ENCODE results near the gene TPM1. TPM values are rescaled to one million over a fixed set of nuclear protein-coding genes. Genes with fewer than 3 reads are reported as not detected.

Gene TPM1
- polyA plus RNA-seq, 6 donors from 2014 or later, result 1.7 to 6.9 (median 4.0) TPM

DNA sequence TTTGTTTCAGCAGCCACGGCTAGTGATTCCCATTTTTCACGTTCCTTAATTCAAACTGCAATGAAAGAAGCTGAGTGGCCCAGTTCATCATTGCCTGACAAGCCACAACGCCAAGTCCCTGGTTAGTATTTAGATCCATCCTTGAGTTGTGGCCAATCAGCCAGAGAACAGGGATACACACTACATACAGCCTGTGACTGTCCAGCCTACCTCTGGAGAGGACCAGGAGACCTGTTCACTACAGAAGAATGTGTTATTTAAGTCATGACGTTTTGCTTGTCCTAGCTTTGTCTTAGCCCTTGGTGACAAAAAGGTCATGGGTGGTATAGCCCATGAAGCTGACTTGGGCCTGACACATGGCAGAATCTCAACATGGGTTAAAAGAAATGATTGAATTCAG is 2.7 kb upstream of the TPM1 start:
- Mint-ChIP-seq H3K27ac (no peak overlapping the region), H3K36me3 (no peaks in the 10 kb centered on the region), H3K27me3 (peaks cover 57 to 66% (median 59%) of the 10 kb centered on the region in 3 donors), H3K9me3 (peaks cover 0 to 2% (median 0%) of the 10 kb centered on the region in 7 donors), H3K4me3 (peak overlapping the region in 1 of 8 donors; percentile 25), H3K4me1 (peaks cover 11 to 18% (median 13%) of the 10 kb centered on the region in 3 donors)
- no peak for ATAC-seq (ENCODE audit: low read depth in 2 of 2)
- no peak for DNase-seq

DNA sequence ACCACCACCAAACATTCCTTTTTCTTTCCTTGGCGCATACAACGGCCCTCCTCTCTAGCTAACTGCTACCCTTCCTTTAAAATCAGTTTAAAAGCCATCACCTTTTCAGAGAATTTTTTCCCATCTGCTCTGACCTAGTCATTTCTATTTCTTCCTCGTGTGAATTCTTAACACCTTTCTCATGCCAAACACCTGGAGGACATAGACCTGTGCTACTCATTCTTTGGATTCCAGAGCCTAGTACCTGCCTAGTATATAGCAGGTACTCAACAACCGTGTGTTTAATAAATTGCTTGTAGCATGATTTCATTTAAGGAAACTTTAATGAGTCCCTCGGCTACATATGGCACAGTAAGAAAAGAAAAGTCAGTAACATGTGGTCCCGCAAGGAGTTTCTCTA is 2.0 kb upstream of the TPM1 start:
- Mint-ChIP-seq H3K9me3 (peaks cover 0 to 2% (median 0%) of the 10 kb centered on the region in 7 donors), H3K36me3 (no peaks in the 10 kb centered on the region), H3K4me3 (peak overlapping the region in 1 of 8 donors; percentile 25), H3K4me1 (peaks cover 11 to 18% (median 13%) of the 10 kb centered on the region in 3 donors), H3K27ac (peak overlapping the region in 1 of 6 donors; percentile 10), H3K27me3 (peaks cover 64 to 73% (median 66%) of the 10 kb centered on the region in 3 donors)
- DNase-seq, result no peak
- no peak for ATAC-seq (ENCODE audit: low read depth in 2 of 2)

DNA sequence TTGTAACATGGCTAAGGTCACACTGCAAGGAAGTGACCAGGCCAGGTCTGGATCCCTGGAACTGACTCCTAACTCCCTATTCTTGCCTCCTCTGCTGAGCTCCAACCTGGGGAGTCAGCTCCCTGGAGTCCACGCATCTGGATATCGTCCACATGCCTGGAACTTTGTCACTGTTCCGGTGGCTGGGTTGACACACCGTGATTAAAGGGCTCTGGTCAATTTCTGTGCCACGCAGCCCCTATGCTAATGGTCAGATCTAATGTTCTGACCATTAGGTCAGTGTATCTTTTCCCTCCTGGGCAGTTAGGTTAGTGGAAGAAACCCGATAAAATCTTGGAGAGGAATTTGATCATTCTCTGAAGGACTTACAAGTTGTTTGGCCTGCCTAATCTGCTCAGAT is 1.6 kb upstream of the TPM1 start:
- H3K4me3 Mint-ChIP-seq, result peak overlapping the region in 4 of 8 donors; percentile 30 to 88 (median 35)
- H3K27me3 Mint-ChIP-seq, result peaks cover 68 to 78% (median 71%) of the 10 kb centered on the region in 3 donors
- no peak overlapping the region for H3K27ac Mint-ChIP-seq
- H3K4me1 Mint-ChIP-seq, result peaks cover 11 to 18% (median 13%) of the 10 kb centered on the region in 3 donors
- no peak for DNase-seq
- no peaks in the 10 kb centered on the region for H3K36me3 Mint-ChIP-seq
- H3K9me3 Mint-ChIP-seq, result peaks cover 0 to 2% (median 0%) of the 10 kb centered on the region in 7 donors
- no peak for ATAC-seq (ENCODE audit: low read depth in 2 of 2)

- Mint-ChIP-seq H3K4me1 (peaks cover 11 to 18% (median 13%) of the 10 kb centered on the region in 3 donors), H3K4me3 (peak overlapping the region in 7 of 8 donors; percentile 65 to 89 (median 67)), H3K27me3 (peaks cover 71 to 78% (median 75%) of the 10 kb centered on the region in 3 donors), H3K27ac (no peak overlapping the region), H3K36me3 (no peaks in the 10 kb centered on the region), H3K9me3 (peaks cover 0 to 2% (median 0%) of the 10 kb centered on the region in 7 donors)
- ATAC-seq (ENCODE audit: low read depth in 2 of 2) (no peak), DNase-seq (no peak)
Observed at GRCh38 chr15:63041402-63041973, 1.1 kb upstream of the TPM1 start.

DNA sequence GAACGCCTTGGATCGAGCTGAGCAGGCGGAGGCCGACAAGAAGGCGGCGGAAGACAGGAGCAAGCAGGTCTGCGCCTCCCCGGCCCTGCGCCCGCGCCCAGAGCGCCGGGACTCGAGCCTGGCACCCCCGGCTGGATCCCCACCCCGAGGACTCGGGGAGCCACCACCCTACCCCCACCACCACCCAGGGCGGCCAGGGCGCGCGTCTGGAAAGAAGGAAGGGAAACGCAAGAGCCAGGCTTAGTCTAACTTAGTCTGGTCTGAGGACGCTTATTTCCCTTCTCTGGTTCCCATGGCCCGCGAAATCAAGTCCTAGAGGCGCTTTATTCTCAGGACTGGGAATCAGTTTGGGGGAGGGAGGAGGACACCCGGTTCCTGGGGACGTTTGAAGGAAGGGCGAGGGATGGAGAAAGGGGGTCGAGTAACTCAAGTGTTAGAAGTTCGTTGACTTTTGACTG is 359 bp downstream of the TPM1 start:
- Mint-ChIP-seq H3K9me3 (peaks cover 0 to 2% (median 0%) of the 10 kb centered on the region in 7 donors), H3K4me1 (peaks cover 16 to 26% (median 20%) of the 10 kb centered on the region in 3 donors), H3K27me3 (peaks cover 74 to 78% (median 74%) of the 10 kb centered on the region in 3 donors), H3K36me3 (no peaks in the 10 kb centered on the region), H3K27ac (peak overlapping the region in 1 of 6 donors; percentile 68), H3K4me3 (peak overlapping the region; percentile 80 to 92 (median 88))
- DNase-seq, result no peak
- peak; percentile 13 to 15 for ATAC-seq (ENCODE audit: low read depth in 2 of 2)

DNA sequence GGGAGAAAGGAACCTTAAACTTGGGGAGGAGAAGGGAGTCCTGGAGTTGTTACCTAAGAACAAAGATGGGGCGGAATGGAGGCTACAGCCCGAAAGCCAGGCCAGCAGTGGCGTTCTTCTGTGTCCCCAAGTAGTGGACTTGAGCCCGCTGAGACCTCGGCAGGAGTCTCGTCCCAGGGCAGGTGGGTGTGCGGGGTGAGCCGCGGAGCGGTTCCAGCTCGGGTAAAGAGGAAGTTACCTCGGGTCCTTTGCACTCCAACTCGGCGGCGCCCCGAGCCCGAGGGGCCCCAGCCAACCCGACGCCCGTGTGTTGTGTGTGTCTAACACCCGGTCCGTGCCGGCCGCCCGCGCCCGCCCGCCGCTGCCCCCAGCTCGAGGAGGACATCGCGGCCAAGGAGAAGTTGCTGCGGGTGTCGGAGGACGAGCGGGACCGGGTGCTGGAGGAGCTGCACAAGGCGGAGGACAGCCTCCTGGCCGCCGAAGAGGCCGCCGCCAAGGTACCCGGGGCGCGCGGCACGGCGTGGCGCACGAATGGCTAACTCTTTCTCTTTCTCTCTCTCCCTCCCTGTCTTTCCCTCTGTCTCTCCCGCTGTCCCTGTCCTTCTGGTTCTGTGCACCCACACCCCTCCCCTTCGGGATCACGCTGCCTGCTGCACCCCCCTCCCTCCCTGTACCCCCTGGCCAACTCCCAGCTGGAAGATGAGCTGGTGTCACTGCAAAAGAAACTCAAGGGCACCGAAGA is 959 bp downstream of the TPM1 start:
- Mint-ChIP-seq H3K4me1 (peaks cover 18 to 26% (median 20%) of the 10 kb centered on the region in 3 donors), H3K9me3 (peaks cover 0 to 2% (median 0%) of the 10 kb centered on the region in 7 donors), H3K36me3 (no peaks in the 10 kb centered on the region), H3K27ac (peak overlapping the region in 1 of 6 donors; percentile 68), H3K4me3 (peak overlapping the region; percentile 80 to 92 (median 88)), H3K27me3 (peaks cover 68 to 78% (median 74%) of the 10 kb centered on the region in 3 donors)
- ATAC-seq (ENCODE audit: low read depth in 2 of 2) (peak; percentile 59 to 65), DNase-seq (peak; percentile 57)

DNA sequence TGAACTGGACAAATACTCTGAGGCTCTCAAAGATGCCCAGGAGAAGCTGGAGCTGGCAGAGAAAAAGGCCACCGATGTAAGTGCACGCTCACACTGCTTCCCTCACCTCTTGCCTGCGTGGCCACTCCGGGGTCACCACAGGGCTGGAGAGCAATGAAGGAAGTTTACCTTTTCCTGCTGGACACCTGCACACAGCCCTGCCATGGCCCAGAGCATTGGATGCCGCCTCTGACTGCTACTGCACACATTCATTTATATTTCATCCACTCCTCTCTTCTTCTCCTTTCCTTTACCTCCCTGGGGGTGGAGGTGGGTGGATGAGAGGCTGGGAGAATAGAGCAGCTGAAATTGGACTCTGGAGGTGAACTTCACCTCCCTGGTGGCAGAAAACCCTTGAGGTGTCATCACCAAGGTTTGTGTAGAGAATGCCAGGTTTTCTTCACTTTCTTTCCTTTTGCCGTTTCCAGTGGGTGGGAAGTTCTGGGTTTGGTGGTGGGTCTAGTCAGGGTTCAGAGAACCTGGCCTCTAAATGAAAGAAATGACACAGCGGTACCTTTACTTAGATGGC is 1.6 kb downstream of the TPM1 start:
- Mint-ChIP-seq H3K36me3 (no peaks in the 10 kb centered on the region), H3K27ac (no peak overlapping the region), H3K27me3 (peaks cover 62 to 75% (median 68%) of the 10 kb centered on the region in 3 donors), H3K4me1 (peaks cover 24 to 31% (median 26%) of the 10 kb centered on the region in 3 donors), H3K9me3 (peaks cover 0 to 2% (median 0%) of the 10 kb centered on the region in 7 donors), H3K4me3 (peak overlapping the region; percentile 22 to 88 (median 66))
- no peak for DNase-seq
- no peak for ATAC-seq (ENCODE audit: low read depth in 2 of 2)

DNA sequence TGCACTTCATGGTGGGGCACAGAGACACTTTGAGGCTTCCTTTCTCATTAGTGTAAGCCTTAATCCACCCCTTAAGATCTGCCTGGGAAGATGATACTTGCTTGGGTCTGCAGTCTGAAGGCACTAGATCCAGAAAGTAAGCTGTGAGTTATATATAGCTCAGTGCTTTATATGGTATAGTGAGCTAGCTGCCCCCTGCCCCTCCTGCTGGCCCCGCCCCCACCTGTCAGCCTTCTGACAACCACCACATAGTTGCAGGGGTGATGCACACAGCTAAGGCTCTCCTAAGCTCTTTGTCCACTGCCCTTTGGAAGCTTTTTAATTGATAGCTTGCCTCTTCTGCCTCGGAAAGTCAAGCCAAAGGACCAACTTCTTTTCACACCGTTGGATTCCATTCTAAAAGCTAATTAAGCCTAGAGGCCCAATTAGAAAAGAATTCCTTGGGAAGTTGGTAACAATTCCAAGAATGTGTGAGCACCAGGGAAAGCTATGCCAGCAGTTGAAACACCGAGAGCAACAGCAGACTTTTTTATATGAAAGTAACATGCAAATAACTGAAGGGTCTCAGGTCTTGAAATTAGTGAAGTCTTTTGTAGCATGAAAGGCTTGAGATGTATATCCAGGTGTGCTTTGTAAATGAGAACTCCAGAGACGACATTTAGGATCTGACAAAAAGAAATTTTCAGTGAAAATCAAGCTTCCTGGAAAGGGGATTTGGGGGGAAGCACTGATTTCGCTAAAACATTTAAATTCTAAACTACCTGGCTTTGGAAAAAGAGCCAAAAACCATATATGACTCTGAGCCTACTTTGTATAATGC is 2.3 kb downstream of the TPM1 start:
- H3K27ac Mint-ChIP-seq, result no peak overlapping the region
- no peaks in the 10 kb centered on the region for H3K36me3 Mint-ChIP-seq
- peak overlapping the region in 7 of 8 donors; percentile 22 to 88 (median 76) for H3K4me3 Mint-ChIP-seq
- peaks cover 55 to 68% (median 61%) of the 10 kb centered on the region in 3 donors for H3K27me3 Mint-ChIP-seq
- peaks cover 0 to 2% (median 0%) of the 10 kb centered on the region in 7 donors for H3K9me3 Mint-ChIP-seq
- H3K4me1 Mint-ChIP-seq, result peaks cover 31 to 35% (median 33%) of the 10 kb centered on the region in 3 donors
- DNase-seq (no peak), ATAC-seq (ENCODE audit: low read depth in 2 of 2) (no peak)

DNA sequence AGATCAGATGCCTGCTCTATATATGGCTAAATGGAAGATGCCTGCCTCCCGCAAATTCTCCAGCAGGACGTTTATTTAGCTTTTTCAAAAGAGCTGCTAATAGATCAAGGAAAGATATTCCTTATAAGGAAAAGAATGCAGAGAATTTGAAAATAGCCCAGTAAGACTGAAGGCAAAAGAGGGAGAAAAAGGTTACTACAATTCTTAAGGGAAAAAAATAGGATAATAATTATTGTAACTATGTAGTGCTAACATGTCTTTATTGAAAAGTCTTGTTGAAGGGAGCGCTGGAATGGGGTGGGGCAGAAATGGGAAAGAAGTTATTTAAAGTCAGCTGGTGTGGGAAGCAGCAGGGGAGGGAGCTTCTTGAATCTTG is 2.9 kb downstream of the TPM1 start:
- H3K36me3 Mint-ChIP-seq, result no peaks in the 10 kb centered on the region
- H3K4me1 Mint-ChIP-seq, result peaks cover 33 to 35% (median 34%) of the 10 kb centered on the region in 3 donors
- no peak for ATAC-seq (ENCODE audit: low read depth in 2 of 2)
- peaks cover 0 to 2% (median 0%) of the 10 kb centered on the region in 7 donors for H3K9me3 Mint-ChIP-seq
- peaks cover 49 to 62% (median 56%) of the 10 kb centered on the region in 3 donors for H3K27me3 Mint-ChIP-seq
- peak overlapping the region in 1 of 8 donors; percentile 83 for H3K4me3 Mint-ChIP-seq
- no peak for DNase-seq
- H3K27ac Mint-ChIP-seq, result no peak overlapping the region

GRCh38 chr15:63045879-63046278 is 3.3 kb downstream of the TPM1 start:
- Mint-ChIP-seq H3K36me3 (no peaks in the 10 kb centered on the region), H3K27ac (no peak overlapping the region), H3K9me3 (peaks cover 0 to 2% (median 0%) of the 10 kb centered on the region in 7 donors), H3K27me3 (peaks cover 46 to 58% (median 52%) of the 10 kb centered on the region in 3 donors), H3K4me1 (peaks cover 33 to 35% (median 34%) of the 10 kb centered on the region in 3 donors), H3K4me3 (peak overlapping the region in 1 of 8 donors; percentile 83)
- DNase-seq (no peak), ATAC-seq (ENCODE audit: low read depth in 2 of 2) (no peak)

- peak overlapping the region in 2 of 6 donors; percentile 67 to 76 for H3K27ac Mint-ChIP-seq
- DNase-seq, result no peak
- no peak for ATAC-seq (ENCODE audit: low read depth in 2 of 2)
- H3K36me3 Mint-ChIP-seq, result no peaks in the 10 kb centered on the region
- H3K27me3 Mint-ChIP-seq, result peaks cover 35 to 46% (median 39%) of the 10 kb centered on the region in 3 donors
- H3K4me3 Mint-ChIP-seq, result peak overlapping the region; percentile 83 to 96 (median 90)
- peaks cover 29 to 34% (median 33%) of the 10 kb centered on the region in 3 donors for H3K4me1 Mint-ChIP-seq
- no peaks in the 10 kb centered on the region for H3K9me3 Mint-ChIP-seq
Observed at GRCh38 chr15:63046917-63047760, 4.6 kb downstream of the TPM1 start.

GRCh38 chr15:63047792-63048114 is 5.2 kb downstream of the TPM1 start:
- no peak for DNase-seq

More at GRCh38 chr15:63047792-63048114, 5.2 kb downstream of the TPM1 start:
- Mint-ChIP-seq H3K4me1 (peaks cover 29 to 32% (median 31%) of the 10 kb centered on the region in 3 donors), H3K9me3 (no peaks in the 10 kb centered on the region), H3K4me3 (peak overlapping the region; percentile 83 to 96 (median 90)), H3K27ac (peak overlapping the region in 4 of 6 donors; percentile 38 to 90 (median 66)), H3K27me3 (peaks cover 34 to 41% (median 35%) of the 10 kb centered on the region in 3 donors), H3K36me3 (no peaks in the 10 kb centered on the region)
- ATAC-seq (ENCODE audit: low read depth in 2 of 2), result no peak
